HG02973 (cell line): Measurements from ENCODE around the gene PRKAB1.
"Not testable (repeated sequence)": the region's sequence is repeated elsewhere in the genome, so short reads cannot be mapped to it uniquely, and the experiment has no call there.

Experiments used
- ATAC-seq: cut with Tn5 transposase; IDR thresholded peaks from one replicate; pipeline ENCODE4 v1.9.1; 2021; ENCODE audit warnings: moderate library complexity; ENCODE audit not compliant: unreplicated experiment

The PRKAB1 gene

GRCh38 chr12:119683816-119684215 is 15.9 kb downstream of the PRKAB1 start:
- ATAC-seq = no peak

- no peak for ATAC-seq
These were observed 16.9 kb downstream of the PRKAB1 start for GRCh38 chr12:119684711-119685369.

- ATAC-seq = no peak
These were observed 17.4 kb downstream of the PRKAB1 start for GRCh38 chr12:119685375-119685774.

DNA sequence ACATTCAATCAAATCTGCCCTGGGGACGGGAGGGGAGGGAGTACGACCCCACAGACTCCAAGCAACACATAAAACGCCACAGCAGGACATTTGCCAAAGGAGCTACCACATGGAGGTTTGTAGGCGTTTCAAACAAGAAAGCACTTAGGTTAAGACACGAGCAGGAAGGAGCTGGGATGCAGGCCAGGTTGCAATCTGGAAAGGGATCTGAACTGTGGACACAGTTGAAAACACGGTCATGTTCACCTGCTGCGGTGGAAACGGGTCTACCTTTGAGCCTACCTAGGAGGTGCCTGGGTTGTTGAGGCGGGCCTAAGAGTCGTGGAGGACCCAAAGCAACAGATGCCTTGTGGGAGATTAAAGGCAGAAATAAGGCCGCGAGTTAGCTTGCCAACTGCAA is 18.4 kb downstream of the PRKAB1 start:
- no peak for ATAC-seq

DNA sequence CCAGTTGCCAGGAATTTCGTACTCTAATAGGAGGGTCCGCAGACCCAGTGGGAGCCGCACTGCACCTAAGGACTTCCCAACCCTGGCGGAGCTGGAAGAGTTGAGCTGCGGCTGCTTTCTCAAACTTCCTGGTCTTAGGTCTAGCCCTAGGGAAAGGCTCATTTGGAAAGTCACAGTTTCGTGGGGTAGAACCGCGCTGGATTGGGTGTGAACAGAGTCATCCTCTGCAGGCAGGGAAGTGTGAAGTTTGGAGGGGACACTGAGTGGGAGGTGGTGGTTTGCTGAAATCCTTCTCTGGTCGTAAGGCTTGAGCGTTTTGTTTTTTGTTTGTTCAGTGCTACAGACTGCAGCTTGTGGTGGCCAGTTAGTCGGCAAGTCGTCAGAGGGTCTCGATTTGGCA is 18.8 kb downstream of the PRKAB1 start:
- no peak for ATAC-seq

- no peak for ATAC-seq
These were observed 19.5 kb downstream of the PRKAB1 start for GRCh38 chr12:119687406-119687805.

DNA sequence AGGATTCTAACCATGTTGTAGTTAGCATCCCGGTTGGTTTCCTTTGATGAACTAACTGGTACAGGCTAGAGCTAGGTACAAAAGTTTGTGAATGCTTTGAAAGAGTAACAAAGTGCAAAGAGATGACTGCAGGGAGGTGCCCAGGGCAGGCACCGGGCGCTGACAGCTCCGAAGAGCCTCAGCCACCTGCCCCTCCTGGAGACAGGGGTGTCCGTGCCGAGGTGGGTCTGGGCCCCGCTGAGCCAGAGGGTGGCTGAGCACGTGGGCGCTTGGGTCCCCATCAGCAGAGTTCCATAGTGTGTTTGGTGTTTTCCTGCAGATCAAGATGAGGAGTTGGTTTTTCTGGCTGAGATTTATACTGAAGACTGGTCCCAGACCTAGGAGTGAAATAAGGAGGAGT is 19.9 kb downstream of the PRKAB1 start:
- no peak for ATAC-seq

GRCh38 chr12:119689935-119690500 is 22.1 kb downstream of the PRKAB1 start:
- no peak for ATAC-seq

GRCh38 chr12:119691202-119691810 is 23.4 kb downstream of the PRKAB1 start:
- no peak for ATAC-seq

- ATAC-seq = no peak
These were observed 24.5 kb downstream of the PRKAB1 start for GRCh38 chr12:119692410-119692809.

DNA sequence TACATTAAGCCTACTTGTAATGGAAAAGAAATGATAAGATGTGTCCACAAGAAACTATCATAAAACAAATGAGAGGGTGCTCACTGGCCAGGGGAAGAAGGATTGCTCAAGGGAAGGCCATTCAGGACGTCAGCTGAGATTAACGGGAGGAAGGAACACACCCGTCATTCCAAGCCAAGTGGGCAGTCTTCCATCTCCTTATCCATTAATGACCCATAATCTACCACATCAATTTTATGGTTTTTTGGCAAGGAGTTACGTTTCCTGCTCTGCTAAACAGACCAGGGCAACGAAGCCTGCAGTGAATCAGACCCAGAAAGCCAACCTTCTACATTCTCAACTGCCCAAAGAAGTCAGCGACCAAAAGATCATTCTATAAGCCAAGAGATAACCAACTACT is 25.1 kb downstream of the PRKAB1 start:
- no peak for ATAC-seq

DNA sequence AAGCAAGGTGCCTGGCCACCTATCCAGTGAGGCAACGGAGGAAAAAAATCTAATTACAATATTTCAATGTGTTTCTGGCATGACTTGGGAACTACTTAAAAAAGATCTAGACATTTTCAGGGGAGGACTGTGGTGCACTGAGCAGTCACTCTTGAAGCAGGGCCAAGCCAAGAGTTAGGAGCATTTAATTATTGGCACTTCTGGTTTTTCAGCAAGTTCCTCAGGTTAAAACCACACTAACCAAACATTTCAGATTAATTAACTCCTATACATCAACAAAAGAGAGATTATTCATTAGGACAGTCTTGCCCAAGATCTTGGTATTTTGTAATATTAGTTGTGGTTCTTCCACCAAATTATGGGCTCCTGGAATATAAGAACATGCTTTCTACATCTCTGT is 25.6 kb downstream of the PRKAB1 start:
- ATAC-seq = no peak

- no peak for ATAC-seq
These were observed 26.2 kb downstream of the PRKAB1 start for GRCh38 chr12:119694111-119694510.

DNA sequence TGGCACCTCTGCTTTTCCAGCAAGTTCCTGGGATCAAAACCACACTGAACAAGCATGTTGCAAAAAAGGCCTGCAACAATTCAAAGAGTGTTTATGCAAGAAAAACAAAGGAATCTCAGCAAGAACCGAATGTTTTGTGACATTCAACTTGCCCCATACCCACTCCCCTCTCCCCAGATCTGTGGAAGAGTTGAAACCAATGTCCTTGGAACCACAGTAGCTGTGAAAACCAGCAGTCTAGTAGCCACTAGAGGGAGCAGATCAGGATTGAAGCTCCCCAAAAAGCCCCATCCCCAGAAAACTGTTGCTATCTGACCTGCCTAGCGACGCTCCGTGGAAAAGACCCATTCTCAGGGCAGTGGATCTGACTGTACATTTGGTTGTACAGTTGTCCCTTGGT is 27.1 kb downstream of the PRKAB1 start:
- ATAC-seq = no peak

DNA sequence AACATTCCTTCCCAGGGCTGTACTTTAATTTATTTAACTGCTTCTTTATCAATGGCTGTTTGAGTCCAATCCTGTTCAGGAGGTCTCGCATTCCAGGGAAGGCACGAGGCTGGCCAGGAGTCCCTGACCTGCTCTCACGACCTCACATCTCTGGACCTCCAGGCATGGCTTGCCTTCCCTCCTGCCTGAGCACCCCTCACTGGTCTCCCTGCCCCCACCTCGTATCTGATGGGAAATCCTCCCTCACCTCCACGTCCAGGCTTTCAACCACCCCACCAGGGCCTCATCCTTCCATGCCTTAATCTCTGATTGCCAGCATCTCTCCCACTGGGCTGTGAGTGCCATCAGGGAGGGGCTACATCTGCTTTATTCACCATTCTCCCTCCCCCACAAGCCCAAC is 29.0 kb downstream of the PRKAB1 start:
- ATAC-seq = no peak

GRCh38 chr12:119699199-119699760 is 31.3 kb downstream of the PRKAB1 start:
- no peak for ATAC-seq

DNA sequence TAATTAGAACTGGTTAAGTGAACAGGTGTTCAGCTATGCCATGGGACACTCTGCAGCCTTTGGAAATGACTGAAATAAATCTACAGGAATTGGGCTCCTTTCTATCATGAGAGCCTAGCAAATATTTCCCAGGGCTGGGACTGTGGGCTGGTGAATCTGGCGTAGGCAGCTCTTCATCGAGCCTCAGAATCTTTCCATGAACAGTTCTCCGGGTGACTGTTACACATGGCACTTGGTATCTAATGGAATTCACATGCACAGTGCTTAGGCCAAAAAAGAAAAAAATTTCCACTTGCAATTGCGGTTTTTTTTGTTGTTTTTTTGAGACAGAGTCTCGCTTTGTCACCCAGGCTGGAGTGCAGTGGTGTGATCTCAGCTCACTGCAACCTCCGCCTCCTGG is 32.1 kb downstream of the PRKAB1 start:
- ATAC-seq = no peak

GRCh38 chr12:119704065-119704747 is 36.3 kb downstream of the PRKAB1 start:
- ATAC-seq = no peak

DNA sequence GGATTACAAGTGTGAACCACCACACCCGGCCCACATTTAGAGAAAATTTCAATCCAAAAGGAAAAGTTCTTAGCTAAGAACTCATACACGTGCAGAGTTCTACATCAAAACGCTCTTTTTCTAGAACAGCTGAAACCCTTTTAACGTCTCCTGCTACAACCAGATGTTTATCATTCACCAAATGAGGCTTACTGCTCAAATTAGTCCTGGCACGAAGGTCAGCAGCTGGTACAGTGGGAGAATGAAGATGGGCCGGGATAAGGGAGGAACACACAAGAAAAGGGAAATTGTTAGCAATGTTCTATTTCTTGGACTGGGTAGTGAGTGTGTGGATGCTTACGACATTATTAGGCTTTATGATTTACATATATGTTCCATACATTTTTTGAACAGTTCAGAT is 37.2 kb downstream of the PRKAB1 start:
- ATAC-seq = no peak

DNA sequence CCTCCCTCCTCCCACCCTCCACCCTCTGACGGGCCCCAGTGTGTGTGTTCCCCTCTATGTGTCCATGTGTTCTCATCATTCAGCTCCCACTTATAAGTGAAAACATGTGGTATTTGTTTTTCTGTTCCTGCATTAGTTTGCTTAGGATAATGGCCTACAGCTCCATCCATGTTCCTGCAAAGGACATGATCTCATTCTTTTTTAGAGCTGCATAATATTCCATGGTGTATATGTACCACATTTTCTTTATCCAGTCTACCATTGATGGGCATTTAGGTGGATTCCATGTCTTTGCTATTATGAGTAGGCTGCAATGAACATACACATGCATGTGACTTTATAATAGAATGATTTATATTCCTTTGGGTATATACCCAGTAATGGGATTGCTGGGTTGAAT is 38.5 kb downstream of the PRKAB1 start:
- not testable (repeated sequence) for ATAC-seq

GRCh38 chr12:119710374-119710964 is 42.5 kb downstream of the PRKAB1 start:
- ATAC-seq = no peak
